Neural cell (in vitro differentiated cells): Measurements from ENCODE around the gene ZBTB8A. TPM values are rescaled to one million over a fixed set of nuclear protein-coding genes. Genes with fewer than 3 reads are reported as not detected.

Experiments used
- H2AFZ ChIP-seq: fragments of 200-600, 300-800 bp; sonication (generic), shearing (Covaris generic); 2 replicates; pipeline ENCODE4 v1.6.0; 2014; ENCODE audit warnings: low read depth, mild to moderate bottlenecking, antibody characterized with exemption, low read length, moderate library complexity
- H3F3A ChIP-seq: fragments of 200-600 bp; shearing (Covaris generic); 2 replicates; pipeline ENCODE4 v1.6.1; 2016; ENCODE audit warnings: mild to moderate bottlenecking, moderate library complexity, mixed read lengths, antibody characterized with exemption, low read length; ENCODE audit not compliant: insufficient read depth, poor library complexity, severe bottlenecking
- H3K27ac ChIP-seq: fragments of 200-600, 300-800 bp; sonication (generic), shearing (Covaris generic); 2 replicates; pipeline ENCODE4 v1.5.1; 2014; ENCODE audit warnings: mild to moderate bottlenecking, low read length, moderate library complexity
- H3K27me3 ChIP-seq: fragments of 300-800, 200-600 bp; sonication (generic), shearing (Covaris generic); 2 replicates; pipeline ENCODE4 v1.6.0; 2014; ENCODE audit warnings: mild to moderate bottlenecking, low read depth, low read length, moderate library complexity; ENCODE audit not compliant: insufficient read depth
- H3K36me3 ChIP-seq: fragments of 300-800, 200-600 bp; sonication (generic), shearing (Covaris generic); 2 replicates; pipeline ENCODE4 v1.5.1; 2014; ENCODE audit warnings: mild to moderate bottlenecking, antibody characterized with exemption, low read length, moderate library complexity; ENCODE audit not compliant: insufficient read depth
- H3K4me2 ChIP-seq: fragments of 300-800, 200-600 bp; sonication (generic), shearing (Covaris generic); 2 replicates; pipeline ENCODE4 v1.6.0; 2014; ENCODE audit warnings: mild to moderate bottlenecking, low read length
- H3K4me3 ChIP-seq: fragments of 300-800, 200-600 bp; sonication (generic), shearing (Covaris generic); 2 replicates; pipeline ENCODE4 v1.5.1; 2014; ENCODE audit warnings: mild to moderate bottlenecking, low read length, moderate library complexity
- H3K79me2 ChIP-seq: fragments of 200-600 bp; shearing (Covaris generic); replicated peaks from 2 replicates; pipeline ENCODE4 v1.6.0; 2014; ENCODE audit warnings: mild to moderate bottlenecking, low read length, moderate library complexity; ENCODE audit not compliant: insufficient read depth
- H3K9ac ChIP-seq: fragments of 300-800, 200-600 bp; sonication (generic), shearing (Covaris generic); 2 replicates; pipeline ENCODE4 v1.6.1; 2016; ENCODE audit warnings: mild to moderate bottlenecking, low read length, mixed read lengths
- H3K9me2 ChIP-seq: fragments of 200-600 bp; shearing (Covaris generic); 2 replicates; pipeline ENCODE4 v1.6.1; 2016; ENCODE audit warnings: mild to moderate bottlenecking, low read length, mixed read lengths; ENCODE audit not compliant: insufficient read depth
- H3K9me3 ChIP-seq: fragments of 200-600, 300-800 bp; sonication (generic), shearing (Covaris generic); 2 replicates; pipeline ENCODE4 v1.6.1; 2016; ENCODE audit warnings: mild to moderate bottlenecking, mixed run types, low read length, moderate library complexity, mixed read lengths
- H4K20me1 ChIP-seq: fragments of 200-600 bp; shearing (Covaris generic); 2 replicates; pipeline ENCODE4 v1.6.1; 2016; ENCODE audit warnings: mild to moderate bottlenecking, mixed run types; ENCODE audit not compliant: insufficient read depth
- CTCF ChIP-seq: fragments of 450-650 bp; IDR thresholded peaks from 2 replicates; pipeline ENCODE4 v1.5.1; 2014; ENCODE audit warnings: antibody characterized with exemption, mild to moderate bottlenecking, moderate library complexity; ENCODE audit not compliant: poor library complexity, severe bottlenecking
- EP300 ChIP-seq: fragments of 450-650 bp; conservative IDR thresholded peaks from 2 replicates; pipeline ENCODE4 v1.6.1; 2014; ENCODE audit warnings: antibody characterized with exemption, mild to moderate bottlenecking, moderate library complexity; ENCODE audit not compliant: poor library complexity, severe bottlenecking
- EZH2 ChIP-seq: fragments of 200-600, 300-800 bp; shearing (Covaris generic), sonication (generic); IDR thresholded peaks from 2 replicates; pipeline ENCODE4 v1.6.1; 2014; ENCODE audit warnings: antibody characterized with exemption, low read length, borderline replicate concordance, mild to moderate bottlenecking; ENCODE audit not compliant: insufficient read depth, poor library complexity, severe bottlenecking
- MXI1 ChIP-seq: fragments of 450-650 bp; conservative IDR thresholded peaks from 2 replicates; pipeline ENCODE4 v1.6.1; 2014; ENCODE audit warnings: antibody characterized with exemption, mild to moderate bottlenecking; ENCODE audit not compliant: poor library complexity, severe bottlenecking
- POLR2AphosphoS5 ChIP-seq: IDR thresholded peaks from 2 replicates; pipeline ENCODE4 v1.6.1; 2012
- RAD21 ChIP-seq: fragments of 450-650 bp; conservative IDR thresholded peaks from 2 replicates; pipeline ENCODE4 v1.6.1; 2014; ENCODE audit warnings: antibody characterized with exemption, mild to moderate bottlenecking, moderate library complexity
- REST ChIP-seq: IDR thresholded peaks from 2 replicates; pipeline ENCODE4 v1.6.1; 2012; ENCODE audit warnings: borderline replicate concordance
- SMC3 ChIP-seq: fragments of 450-650 bp; conservative IDR thresholded peaks from 2 replicates; pipeline ENCODE4 v1.6.1; 2014; ENCODE audit warnings: antibody characterized with exemption, mild to moderate bottlenecking, moderate library complexity; ENCODE audit not compliant: poor library complexity
- TAF1 ChIP-seq: IDR thresholded peaks from 2 replicates; pipeline ENCODE4 v1.6.1; 2012; ENCODE audit warnings: low read depth
- polyA plus RNA-seq: library from polyadenylated mRNA; depleted of rRNA; stranded (reverse); fragments of >200 nt; gene quantifications from 2 replicates; pipeline ENCODE4 v1.2.3, GENCODE V29; 2014

Gene ZBTB8A
- polyA plus RNA-seq, 1 donor from 2014 or later, result 10.1 TPM

- no peak for TF ChIP-seq RAD21
- no peak for TF ChIP-seq TAF1
- no peak for TF ChIP-seq MXI1
- no peak for TF ChIP-seq CTCF
- no peak for TF ChIP-seq POLR2AphosphoS5
- no peak for TF ChIP-seq SMC3
- TF ChIP-seq EZH2, result no peak
- TF ChIP-seq REST, result no peak
- no peak for TF ChIP-seq EP300
- H2AFZ ChIP-seq, result no peak overlapping the region
- H3K27me3 ChIP-seq, result no peaks in the 10 kb centered on the region
- H3K9me2 ChIP-seq, result no peaks in the 10 kb centered on the region
- no peak overlapping the region for H3K9ac ChIP-seq
- H3F3A ChIP-seq, result no peaks in the 10 kb centered on the region
- no peak overlapping the region for H3K27ac ChIP-seq
- H3K36me3 ChIP-seq, result no peaks in the 10 kb centered on the region
- no peak overlapping the region for H3K4me3 ChIP-seq
- no peaks in the 10 kb centered on the region for H3K79me2 ChIP-seq
- H3K4me2 ChIP-seq, result no peak overlapping the region
- no peaks in the 10 kb centered on the region for H3K9me3 ChIP-seq
- H4K20me1 ChIP-seq, result no peaks in the 10 kb centered on the region
These were observed 5.4 kb upstream of the ZBTB8A start for GRCh38 chr1:32533792-32534327.

- Histone ChIP-seq H3K4me2 (no peak overlapping the region), H3K79me2 (peaks cover 12% of the 10 kb centered on the region), H3K27ac (no peak overlapping the region), H3K9me3 (no peaks in the 10 kb centered on the region), H3F3A (no peaks in the 10 kb centered on the region), H4K20me1 (no peaks in the 10 kb centered on the region), H3K9me2 (no peaks in the 10 kb centered on the region), H3K36me3 (no peaks in the 10 kb centered on the region), H3K4me3 (no peak overlapping the region), H3K27me3 (no peaks in the 10 kb centered on the region), H3K9ac (no peak overlapping the region), H2AFZ (no peak overlapping the region)
- no peak for TF ChIP-seq EZH2
- no peak for TF ChIP-seq TAF1
- no peak for TF ChIP-seq EP300
- no peak for TF ChIP-seq MXI1
- no peak for TF ChIP-seq SMC3
- no peak for TF ChIP-seq REST
These were observed 3.1 kb upstream of the ZBTB8A start for GRCh38 chr1:32536117-32536516.
